HCT116 (cell line): ENCODE data around the gene SPAG8.

Source experiments
- CTCF ChIP-seq, 3 experiments: fragments of 200-600 bp in 1 of 3; sonication (generic) in 1 of 3; IDR thresholded peaks in 2 of 3; conservative IDR thresholded peaks in 1 of 3; 2 replicates each; pipeline ENCODE4 v1.5.1; 2012 to 2017; ENCODE audit warnings: low read depth in 2 of 3, low read length in 2 of 3, antibody characterized with exemption in 1 of 3, borderline replicate concordance in 1 of 3, control low read depth in 1 of 3, mild to moderate bottlenecking in 1 of 3, mixed read lengths in 1 of 3, mixed run types in 1 of 3, moderate library complexity in 1 of 3; ENCODE audit not compliant: insufficient read depth in 1 of 3
- POLR2AphosphoS5 ChIP-seq: IDR thresholded peaks from 2 replicates; pipeline ENCODE4 v1.6.1; 2011; ENCODE audit warnings: mild to moderate bottlenecking, low read depth, low read length, moderate library complexity
- SRF ChIP-seq: IDR thresholded peaks from 2 replicates; pipeline ENCODE4 v1.6.1; 2012; ENCODE audit warnings: low read depth
- ZNF274 ChIP-seq: fragments of 200-500 bp; sonication (Bioruptor generic); IDR thresholded peaks from 2 replicates; pipeline ENCODE4 v1.6.1; 2014; ENCODE audit warnings: mild to moderate bottlenecking, low read depth, low read length, inconsistent platforms
- TF ChIP-seq, protein P1 (sequence below): IDR thresholded peaks from 2 replicates; pipeline ENCODE4 v1.6.1; 2012

- TF ChIP-seq POLR2AphosphoS5 (no peak), CTCF (IDR thresholded peaks at IDR 0.05 in 2 of 3, conservative IDR thresholded peaks at IDR 0.05 in 1 of 3; ENCODE audit: borderline replicate concordance in 1 of 3, insufficient read depth in 1 of 3, low read depth in 2 of 3, low read length in 2 of 3) (no peak), ZNF274 (no peak), SRF (no peak)
- TF ChIP-seq, protein P1, sequence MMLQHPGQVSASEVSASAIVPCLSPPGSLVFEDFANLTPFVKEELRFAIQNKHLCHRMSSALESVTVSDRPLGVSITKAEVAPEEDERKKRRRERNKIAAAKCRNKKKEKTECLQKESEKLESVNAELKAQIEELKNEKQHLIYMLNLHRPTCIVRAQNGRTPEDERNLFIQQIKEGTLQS = no peak
Observed at GRCh38 chr9:35774907-35775635, 37.0 kb downstream of the SPAG8 start.
